A549 treated with RU486 at 1 μM for 4 hours (cell line): ENCODE data around the gene GOLGA8R. TPM values are rescaled to one million over a fixed set of nuclear protein-coding genes. Genes with fewer than 3 reads are reported as not detected.

ENCODE experiments used
- total RNA-seq: library from RNA; stranded (reverse); fragments of 200-300 nt; extraction: Qiagen RNA extraction; gene quantifications from 5 replicates; pipeline ENCODE4 v1.2.3, GENCODE V29; 2022; ENCODE audit warnings: low read depth

GOLGA8R gene, protein sequence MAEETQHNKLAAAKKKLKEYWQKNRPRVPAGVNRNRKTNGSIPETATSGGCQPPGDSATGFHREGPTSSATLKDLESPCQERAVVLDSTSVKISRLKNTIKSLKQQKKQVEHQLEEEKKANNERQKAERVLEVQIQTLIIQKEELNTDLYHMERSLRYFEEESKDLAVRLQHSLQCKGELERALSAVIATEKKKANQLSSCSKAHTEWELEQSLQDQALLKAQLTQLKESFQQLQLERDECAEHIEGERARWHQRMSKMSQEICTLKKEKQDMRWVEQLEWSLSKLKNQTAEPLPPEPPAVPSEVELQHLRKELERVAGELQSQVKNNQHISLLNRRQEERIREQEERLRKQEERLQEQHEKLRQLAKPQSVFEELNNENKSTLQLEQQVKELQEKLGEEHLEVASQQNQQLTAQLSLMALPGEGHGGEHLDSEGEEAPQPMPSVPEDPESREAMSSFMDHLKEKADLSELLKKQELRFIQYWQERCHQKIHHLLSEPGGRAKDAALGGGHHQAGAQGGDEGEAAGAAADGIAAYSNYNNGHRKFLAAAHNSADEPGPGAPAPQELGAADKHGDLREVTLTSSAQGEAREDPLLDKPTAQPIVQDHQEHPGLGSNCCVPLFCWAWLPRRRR
- total RNA-seq, result 0.14 to 0.37 TPM (median 0.16 TPM) in 4 of 5 replicates, not detected in the other

DNA sequence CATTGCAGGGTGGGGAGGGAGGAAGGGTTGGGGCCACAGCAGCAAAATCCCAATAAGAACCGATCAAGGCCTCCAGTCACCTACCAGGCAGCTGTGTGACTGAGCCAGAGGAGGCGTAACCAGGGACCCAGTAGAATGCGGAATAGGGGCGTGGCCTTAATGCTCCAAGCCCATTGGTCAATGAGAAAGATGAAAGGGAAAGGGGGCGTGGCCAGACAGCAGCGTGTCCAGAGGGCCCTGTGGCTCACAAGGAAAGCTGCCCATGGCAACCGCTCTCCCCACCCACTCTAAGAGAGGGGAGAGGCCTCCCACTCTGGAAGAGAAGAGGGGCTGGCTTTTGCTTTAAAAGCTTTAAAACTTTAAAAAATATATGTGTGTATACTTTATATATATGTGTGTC is at the start of gene GOLGA8R:
Gene GOLGA8R, minus strand, starts transcription at position 101 of the 400 bp plus-strand sequence. Its CDS starts 98 bp downstream, at position 3.

DNA sequence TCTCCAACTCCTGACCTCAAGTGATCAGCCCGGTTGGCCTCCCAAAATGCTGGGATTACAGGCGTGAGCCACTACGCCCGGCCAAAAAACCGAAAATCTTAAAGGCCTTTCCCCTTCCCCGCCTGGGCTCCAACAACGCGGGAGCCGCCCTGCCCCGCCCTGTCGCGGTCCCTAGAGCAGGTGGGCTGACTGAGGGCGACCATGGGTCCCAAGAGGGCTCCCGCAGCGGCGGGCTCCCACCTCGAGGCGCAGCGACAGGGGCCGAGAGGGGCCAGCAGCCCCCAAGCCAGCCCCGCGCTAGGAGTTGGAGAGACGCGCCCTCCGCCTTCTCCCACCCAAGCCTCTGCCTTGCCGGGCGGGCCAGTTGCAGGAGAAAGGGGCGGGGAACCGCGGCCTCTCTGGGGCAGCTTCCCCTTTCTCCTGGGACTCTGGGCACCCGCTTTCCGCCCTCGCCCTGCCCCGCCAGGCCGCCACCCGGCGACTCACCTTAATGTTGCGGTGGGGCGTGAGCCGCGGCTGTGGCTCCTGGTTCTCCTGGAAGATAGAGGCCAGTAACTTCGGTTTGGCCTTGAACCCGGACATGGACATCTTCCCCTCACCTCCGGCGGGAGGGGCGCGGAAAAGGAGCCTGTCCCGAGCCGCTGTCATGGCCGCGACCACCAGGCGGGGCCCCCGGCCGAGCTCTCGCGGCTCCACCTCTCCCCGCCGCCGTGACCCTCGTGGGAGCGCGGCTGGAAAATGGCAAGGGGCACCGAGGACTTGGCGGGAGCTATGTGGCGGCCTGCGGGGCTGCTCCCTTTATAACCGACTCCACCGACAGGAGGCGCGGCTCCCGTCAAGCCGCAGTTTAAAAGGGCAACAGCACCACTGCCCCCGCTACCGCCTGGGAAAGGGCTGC is 21.0 kb downstream of the GOLGA8R start, which contains the start of gene CHRFAM7A:
Gene CHRFAM7A, minus strand, starts transcription at position 775 of the 898 bp plus-strand sequence. CDS start 10,189 bp downstream, outside the sequence.

Other genes starting within 250 kb of the GOLGA8R start
- gene CHRFAM7A, start 20.7 kb downstream of the GOLGA8R start, total RNA-seq, result 5.2 to 7.5 TPM (median 6.2 TPM) in 5 replicates
- 0.15 to 0.61 TPM (median 0.25 TPM) in 3 of 5 replicates, not detected in the others for gene GOLGA8Q, start 137.8 kb upstream of the GOLGA8R start, total RNA-seq
- 1.6 to 2.8 TPM (median 2.2 TPM) in 5 replicates for gene GOLGA8H, start 189.8 kb upstream of the GOLGA8R start, total RNA-seq